H54 (cell line): ENCODE results near the gene MSLN.

Experiments used
- DNase-seq: peaks from one replicate; pipeline ENCODE4 v3.0.0; 2011; ENCODE audit warnings: low spot score, mixed read lengths; ENCODE audit not compliant: insufficient read length
- FAIRE-seq: peaks from 3 replicates; lab custom pipeline; 2011; peaks lifted over from hg19 to GRCh38; lab: Jason Lieb, UNC
- POLR2A ChIP-seq: IDR thresholded peaks from 2 replicates; pipeline ENCODE4 v1.6.1; 2011; ENCODE audit warnings: low read depth, mild to moderate bottlenecking, low read length

MSLN gene

DNA sequence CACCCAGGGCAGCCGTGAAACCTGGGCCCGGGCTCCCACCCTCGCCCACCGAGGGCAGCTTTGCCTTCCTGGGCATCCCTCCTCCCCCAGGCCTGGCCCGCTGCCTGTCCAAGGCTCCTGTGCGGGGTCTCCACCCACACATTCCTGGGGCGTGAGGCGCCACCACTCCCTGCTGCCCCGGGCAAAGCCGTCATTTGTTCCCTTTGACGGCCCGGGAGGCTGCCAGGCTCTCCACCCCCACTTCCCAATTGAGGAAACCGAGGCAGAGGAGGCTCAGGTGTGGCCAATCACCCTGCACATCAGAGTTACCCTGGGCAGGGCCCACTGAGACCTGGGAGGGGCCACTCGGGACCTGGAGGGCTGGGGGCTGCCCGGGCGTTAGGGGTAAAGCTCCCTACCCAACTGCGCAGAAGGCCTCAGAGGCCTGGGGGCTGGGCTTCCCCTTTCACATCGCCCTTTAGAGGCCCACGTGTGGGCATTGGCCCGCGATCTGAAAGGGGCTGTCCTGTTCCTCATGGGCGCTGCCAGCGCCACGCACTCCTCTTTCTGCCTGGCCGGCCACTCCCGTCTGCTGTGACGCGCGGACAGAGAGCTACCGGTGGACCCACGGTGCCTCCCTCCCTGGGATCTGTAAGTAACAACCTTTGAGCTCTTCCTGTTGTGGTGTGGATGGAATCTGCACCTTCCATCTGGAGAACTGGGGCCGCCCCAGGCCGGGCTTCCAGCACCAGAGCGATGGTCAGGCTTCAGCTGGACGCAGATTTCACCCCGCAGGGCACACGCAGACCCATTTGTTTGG, at the start of gene MSLN:
Gene MSLN (plus strand): TSS at position 190 of the 799 bp plus-strand sequence. CDS start 1,947 bp downstream, outside the sequence.
- peak; percentile 72 for DNase-seq
- FAIRE-seq, result no peak
- no peak for TF ChIP-seq POLR2A

DNA sequence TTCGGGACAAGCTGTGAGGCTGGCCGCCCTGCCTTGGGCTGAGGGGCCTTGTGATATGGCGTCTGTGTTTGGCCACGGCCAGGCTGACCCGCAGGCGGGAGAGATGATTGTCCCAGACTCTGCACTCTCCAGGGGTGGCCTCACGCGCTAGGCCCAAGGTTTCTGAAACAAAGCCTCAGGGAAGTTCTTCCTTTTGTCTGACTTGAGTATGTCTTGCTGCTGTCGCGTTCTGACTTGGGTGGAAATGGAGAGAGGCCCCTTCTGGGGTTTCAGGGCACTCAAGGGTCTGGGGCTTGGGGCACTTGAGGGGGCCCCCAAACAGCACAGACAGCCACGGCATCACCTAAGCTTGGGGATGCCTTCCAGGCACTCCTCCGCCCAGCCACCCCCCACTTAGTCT, 49.5 kb upstream of the MSLN start:
- DNase-seq (no peak), FAIRE-seq (no peak)
- no peak for TF ChIP-seq POLR2A

DNA sequence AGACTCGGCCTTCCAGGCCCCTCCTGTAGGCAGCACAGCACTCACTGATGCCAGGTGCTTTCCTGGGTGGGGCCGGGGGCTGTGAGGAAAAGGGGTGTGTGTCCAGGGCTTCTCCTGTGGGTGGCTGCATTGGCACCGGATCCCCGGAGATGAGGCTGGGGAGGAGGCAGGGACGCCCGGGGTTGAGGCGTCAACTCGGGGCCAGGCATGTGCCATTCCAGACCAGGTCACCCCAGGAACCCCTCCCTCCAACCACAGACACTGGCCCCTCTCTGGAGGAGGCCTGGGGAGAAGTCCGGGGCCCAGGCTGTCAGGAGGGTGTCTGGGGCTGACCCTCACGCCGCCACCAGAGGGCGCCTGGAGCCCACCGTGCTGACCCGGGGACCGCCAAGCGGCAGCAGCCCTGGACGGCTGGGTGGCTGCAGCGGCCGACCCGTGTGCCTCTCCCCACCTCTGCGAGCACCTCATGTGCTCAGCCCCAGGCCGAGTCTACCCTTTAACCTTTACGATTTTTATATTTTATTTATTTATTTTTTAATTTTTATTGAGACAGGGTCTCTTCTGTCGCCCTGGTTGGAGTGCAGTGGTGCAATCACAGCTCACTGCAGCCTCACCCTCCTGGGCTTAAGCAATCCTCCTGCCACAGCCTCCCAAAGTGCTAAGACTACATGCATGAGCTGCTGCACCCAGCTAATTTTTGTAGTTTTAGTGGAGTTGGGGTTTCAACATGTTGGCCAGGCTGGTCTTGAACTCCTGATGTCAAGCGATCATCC, 48.8 kb upstream of the MSLN start:
- DNase-seq, result peak; percentile 93
- no peak for FAIRE-seq
- no peak for TF ChIP-seq POLR2A

DNA sequence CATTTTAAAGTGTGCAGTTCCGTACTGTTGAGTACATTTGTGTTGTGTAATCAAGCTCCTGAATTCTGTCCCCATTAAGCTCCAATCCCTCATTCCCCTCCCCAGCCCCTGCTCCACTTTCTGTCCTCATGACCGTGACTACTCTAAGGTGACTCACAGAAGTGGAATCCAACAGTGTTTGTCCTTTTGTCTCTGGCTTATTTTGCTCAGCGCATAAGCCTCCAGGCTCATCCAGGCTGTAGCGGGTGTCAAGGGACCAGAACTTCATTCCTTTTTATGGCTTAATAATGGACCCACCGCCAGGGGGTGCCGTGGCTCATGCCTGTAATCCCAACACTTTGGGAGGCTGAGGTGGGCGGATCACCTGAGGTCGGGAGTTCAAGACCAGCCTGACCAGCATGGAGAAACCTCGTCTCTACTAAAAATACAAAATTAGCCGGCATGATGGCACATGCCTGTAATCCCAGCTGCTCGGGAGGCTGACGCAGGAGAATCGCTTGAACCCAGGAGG, 47.7 kb upstream of the MSLN start:
- peak; percentile 93 for FAIRE-seq
- DNase-seq, result peak; percentile 96

DNA sequence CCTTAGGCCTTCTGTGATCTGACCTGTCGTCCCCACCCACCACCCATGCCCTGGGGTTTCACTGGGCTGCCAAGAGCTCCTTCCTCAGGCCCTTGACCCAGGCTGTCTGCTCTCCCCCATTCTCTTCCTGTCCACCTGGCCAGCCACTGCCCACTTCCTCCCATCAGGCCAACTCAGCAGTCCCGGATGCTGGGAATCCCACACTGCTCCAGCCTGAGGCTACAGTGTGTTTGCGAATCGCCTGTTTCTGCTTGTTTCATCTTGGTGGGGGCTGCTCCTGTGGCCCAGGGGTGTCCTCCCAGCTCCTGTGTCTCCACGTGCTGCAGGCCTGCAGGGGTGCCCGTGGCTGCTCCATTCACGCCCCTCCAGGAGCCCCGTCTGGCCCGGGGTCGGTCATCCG, 46.5 kb upstream of the MSLN start:
- no peak for DNase-seq
- no peak for TF ChIP-seq POLR2A
- no peak for FAIRE-seq

DNA sequence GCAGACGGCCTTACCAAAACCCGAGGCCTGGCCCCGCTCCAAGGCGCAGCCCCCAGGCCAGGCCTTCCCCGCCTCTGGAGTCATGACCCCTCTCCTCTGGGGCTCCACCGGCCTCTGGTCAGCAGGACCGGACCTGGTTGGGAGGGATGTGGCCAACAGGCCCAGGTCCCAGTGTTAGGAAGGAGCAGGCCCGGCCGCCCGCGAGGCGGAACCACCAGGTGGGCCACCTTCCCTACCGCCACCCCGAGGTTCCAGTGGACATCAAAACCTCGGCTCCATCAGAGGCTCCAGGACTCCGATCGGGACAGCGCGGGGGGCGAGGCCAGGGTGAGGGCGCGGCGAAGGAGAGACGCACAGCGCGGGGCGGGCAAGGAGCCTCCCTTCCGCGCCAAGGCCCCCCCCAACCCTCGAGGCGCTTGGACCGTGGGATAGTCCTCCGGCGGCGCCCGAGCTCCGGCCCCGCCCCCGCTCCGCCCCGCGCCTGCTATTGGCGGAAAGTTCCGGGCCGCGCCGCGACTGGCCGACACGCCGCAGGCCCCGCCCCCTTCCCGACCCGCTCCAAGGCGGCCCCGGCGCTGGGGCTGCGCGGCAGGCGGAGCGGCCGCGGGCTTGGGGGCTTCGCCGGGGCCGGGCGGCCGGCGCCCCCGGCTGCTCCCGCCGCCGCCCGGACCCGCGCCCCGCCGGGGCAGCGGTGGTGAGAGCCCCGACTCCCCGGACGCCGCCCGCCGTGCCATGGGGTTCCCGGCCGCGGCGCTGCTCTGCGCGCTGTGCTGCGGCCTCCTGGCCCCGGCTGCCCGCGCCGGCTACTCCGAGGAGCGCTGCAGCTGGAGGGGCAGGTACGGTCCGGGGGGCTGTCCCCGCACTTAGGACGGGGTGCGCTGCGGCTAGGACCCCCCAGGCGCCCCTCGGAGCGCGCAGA, 45.7 kb upstream of the MSLN start, which contains the start of gene METRN:
Gene METRN (plus strand): TSS at position 561 of the 919 bp plus-strand sequence. CDS start 172 bp downstream, at position 733.
- 0 out of 2 replicates have a peak, but pooled peaks have one; percentile 16 for TF ChIP-seq POLR2A
- peak; percentile 93 for DNase-seq
- no peak for FAIRE-seq

DNA sequence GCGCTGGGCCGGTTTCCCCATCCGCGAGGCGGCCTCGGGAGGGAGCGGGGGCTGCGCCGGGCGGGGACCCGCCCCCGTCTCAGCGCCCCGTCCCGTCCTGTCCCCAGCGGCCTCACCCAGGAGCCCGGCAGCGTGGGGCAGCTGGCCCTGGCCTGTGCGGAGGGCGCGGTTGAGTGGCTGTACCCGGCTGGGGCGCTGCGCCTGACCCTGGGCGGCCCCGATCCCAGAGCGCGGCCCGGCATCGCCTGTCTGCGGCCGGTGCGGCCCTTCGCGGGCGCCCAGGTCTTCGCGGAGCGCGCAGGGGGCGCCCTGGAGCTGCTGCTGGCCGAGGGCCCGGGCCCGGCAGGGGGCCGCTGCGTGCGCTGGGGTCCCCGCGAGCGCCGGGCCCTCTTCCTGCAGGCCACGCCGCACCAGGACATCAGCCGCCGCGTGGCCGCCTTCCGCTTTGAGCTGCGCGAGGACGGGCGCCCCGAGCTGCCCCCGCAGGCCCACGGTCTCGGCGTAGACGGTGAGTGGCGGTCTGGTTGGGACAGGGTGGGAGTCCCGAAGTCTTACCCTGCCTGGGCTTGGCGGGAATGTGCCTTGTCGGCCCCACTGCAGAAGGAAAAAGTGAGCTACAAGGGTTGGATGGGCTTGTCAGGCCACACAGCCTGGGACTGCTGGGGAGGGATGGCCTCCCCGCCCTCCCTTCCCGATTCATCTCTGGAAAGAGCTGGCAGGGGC, 44.9 kb upstream of the MSLN start:
- no peak for TF ChIP-seq POLR2A
- DNase-seq (no peak), FAIRE-seq (no peak)

DNA sequence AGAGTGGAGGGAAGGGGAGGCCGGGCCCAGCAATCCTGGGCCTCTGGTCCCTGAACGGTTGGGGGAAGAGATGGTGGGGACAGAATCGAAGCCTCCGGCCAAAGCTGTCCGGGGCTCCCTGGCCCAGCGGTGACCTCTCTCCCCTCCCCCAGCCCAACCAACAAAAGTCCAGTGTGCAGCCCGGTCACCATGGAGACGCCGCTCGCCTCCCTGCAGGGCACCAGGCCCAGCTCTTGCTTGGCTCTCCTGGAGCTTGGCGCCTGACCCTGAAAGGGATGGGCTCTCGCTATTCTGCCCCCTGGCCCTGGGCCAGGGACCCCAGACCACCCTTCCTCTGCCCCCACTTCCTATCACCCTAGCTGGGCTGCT, 44.4 kb upstream of the MSLN start:
- no peak for TF ChIP-seq POLR2A
- FAIRE-seq (no peak), DNase-seq (peak; percentile 85)

DNA sequence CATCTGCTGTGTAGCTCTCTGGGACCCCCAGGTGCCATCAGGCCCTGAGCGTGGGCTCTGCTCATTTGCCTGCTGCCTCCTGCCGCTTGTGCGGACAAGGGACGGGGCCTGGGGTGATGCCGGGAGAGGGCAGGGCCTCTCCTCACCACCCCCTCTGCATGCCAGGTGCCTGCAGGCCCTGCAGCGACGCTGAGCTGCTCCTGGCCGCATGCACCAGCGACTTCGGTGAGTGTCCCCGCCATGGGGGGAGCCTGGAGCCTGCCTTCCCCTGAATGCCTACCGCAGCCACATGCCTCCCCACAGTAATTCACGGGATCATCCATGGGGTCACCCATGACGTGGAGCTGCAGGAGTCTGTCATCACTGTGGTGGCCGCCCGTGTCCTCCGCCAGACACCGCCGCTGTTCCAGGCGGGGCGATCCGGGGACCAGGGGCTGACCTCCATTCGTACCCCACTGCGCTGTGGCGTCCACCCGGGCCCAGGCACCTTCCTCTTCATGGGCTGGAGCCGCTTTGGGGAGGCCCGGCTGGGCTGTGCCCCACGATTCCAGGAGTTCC, 43.7 kb upstream of the MSLN start:
- no peak for TF ChIP-seq POLR2A
- DNase-seq (no peak), FAIRE-seq (no peak)

DNA sequence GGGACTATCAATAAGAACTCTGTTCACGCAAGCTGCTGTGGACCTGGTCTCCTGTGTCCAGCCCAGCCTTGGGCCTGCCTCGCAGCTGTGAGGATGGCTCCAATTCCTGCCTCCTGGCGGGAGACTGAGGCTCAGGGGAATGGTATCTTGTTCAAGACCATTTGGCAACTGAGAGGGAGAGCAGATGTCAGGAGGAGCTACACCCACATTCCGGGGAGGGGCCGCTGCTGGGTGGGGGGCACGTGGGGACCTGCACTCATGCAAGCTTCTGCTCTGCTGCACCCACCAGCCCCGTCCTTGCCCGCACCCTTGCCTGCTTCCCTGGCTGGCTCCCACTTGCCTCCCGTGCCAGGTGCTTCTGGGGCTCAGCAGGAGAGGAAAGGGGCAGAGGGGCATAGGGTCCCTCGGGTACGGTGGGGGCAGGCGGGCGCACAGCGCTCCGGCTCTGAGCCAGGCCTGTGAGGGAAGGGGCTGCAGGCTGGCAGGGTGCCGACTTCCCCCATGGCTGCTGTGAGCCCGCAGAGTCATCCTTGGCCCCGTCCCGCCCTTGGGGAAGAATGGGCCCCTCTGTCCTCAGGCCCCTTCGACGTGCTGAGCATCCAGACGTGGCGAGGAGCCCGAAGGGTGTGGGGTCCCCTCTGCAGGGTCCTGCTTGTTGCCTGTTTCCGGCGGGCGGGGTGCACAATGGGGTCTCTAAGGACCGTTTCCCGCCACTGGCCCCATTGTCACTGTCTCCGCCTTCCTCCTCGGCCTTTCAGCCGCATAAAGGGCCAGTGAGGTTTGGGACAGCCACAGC, 42.9 kb upstream of the MSLN start:
- DNase-seq, result no peak
- no peak for TF ChIP-seq POLR2A
- FAIRE-seq, result no peak

DNA sequence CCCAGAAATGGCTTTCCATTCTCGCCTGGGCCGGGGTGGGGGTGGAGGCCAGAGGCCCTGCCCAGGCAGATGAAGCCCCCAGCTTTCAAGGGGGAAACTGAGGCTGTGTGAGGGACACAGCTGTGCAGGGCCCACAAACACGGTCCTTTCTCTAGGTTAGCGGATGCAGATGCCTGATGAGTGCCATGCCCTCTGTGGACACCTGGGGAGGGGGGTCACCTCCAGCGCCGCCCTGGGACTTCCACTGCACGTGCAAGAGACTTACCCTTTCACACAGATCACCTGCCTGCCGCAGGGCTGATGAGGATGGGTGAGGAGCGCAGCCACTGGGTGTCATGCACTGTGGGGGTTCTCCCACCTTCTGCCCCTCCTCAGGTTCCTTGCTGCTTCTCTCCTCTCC, 42.1 kb upstream of the MSLN start:
- no peak for TF ChIP-seq POLR2A
- DNase-seq (no peak), FAIRE-seq (no peak)

DNA sequence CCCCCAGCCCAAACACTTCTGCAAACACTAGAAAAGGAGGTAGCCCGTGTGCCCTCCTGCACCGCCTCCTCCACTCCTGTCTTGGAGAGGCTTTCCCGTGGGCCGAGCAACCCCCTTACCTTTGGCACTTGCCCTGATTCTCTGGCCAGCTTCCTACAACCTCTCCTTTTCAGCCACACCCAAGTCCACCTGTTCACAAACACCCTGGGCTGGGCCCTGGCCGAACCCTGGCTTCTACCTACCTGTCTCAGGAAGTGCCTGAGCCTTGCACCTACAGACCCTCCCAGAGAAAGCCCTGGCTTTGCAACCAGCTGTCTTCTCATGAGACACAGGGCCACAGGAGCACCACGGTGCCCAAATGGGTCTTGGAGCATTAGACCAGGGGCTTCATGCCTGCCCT, 41.6 kb upstream of the MSLN start:
- TF ChIP-seq POLR2A, result no peak
- no peak for DNase-seq
- no peak for FAIRE-seq
